Sciatic nerve (tissue), 2 donors: Measurements from ENCODE around the gene CDCA4. TPM values are rescaled to one million over a fixed set of nuclear protein-coding genes. Genes with fewer than 3 reads are reported as not detected.

ENCODE experiments used
- ATAC-seq: fragments of 200-7000 bp; cut with Tn5 transposase; one replicate; pipeline ENCODE4 v1.9.1; 2020; ENCODE audit warnings: mild to moderate bottlenecking, moderate library complexity
- DNase-seq: peaks from one replicate; pipeline ENCODE4 v3.0.0-alpha.2; 2020; ENCODE audit warnings: low spot score
- intact Hi-C: fragments of 100-400 bp; cut with DNase I; formaldehyde crosslinking; loops from one replicate; pipeline ENCODE4 v1.14.2; 2022
- total RNA-seq: library from RNA; stranded (reverse); fragmentation: NEBNext Ultra II Directional; extraction: Animal tissue kit (Norgen Biotek cat#: 25700); gene quantifications from one replicate; pipeline ENCODE4 v1.2.1, GENCODE V29; 2021
- donor health status: DM: no; HTN: no; CAD: no.
- donor health status: DM: no; HTN: no; CAD: no.

The CDCA4 gene
- total RNA-seq, 1 donor from 2014 or later, result 5.5 TPM

DNA sequence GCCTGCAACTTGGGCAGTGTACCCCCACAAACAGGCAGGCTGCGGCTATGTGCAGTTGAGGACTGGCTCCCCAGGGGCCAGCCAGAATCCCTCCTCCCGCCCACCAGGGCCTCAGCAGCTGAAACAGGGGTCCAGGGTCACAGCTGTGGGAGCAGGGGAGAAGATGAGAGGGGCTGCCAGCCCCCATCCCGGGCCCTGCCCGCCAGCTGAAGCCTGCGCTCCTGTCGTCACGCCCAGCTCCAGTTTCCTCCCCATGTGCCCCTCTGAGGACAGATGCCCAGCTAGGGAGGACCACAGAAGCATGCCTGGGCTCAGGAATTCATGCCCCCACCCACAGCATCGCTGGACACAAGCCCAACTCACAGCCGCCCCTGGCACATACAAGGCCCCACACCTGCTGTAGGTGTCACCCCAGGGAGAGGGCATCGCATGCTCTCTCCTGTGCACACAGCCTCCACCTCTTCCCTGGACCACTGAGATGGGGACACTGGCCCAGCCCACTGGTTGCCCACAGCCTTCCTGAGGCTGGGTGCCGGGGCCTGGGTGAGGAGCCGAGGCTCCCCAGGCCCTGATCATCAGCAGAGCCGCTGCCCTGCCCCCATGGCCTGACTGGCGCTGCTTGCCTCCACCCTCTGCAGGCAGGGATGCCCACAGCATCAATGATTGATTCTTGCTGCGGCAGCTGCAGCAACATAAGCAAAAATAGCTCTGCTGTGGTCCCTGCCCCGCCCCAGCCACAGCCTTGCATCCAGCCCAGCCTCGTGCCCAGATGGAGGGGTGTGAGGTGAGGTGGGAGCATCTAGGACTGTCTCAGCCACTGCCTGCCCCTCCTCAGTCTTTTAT, 39.0 kb downstream of the CDCA4 start:
- ATAC-seq, result no peak
- intact Hi-C loops, result loop anchor here (10.0 kb wide), 1 partner anchor 103 kb away; no protein-coding TSS in a partner anchor
- no peak for DNase-seq

DNA sequence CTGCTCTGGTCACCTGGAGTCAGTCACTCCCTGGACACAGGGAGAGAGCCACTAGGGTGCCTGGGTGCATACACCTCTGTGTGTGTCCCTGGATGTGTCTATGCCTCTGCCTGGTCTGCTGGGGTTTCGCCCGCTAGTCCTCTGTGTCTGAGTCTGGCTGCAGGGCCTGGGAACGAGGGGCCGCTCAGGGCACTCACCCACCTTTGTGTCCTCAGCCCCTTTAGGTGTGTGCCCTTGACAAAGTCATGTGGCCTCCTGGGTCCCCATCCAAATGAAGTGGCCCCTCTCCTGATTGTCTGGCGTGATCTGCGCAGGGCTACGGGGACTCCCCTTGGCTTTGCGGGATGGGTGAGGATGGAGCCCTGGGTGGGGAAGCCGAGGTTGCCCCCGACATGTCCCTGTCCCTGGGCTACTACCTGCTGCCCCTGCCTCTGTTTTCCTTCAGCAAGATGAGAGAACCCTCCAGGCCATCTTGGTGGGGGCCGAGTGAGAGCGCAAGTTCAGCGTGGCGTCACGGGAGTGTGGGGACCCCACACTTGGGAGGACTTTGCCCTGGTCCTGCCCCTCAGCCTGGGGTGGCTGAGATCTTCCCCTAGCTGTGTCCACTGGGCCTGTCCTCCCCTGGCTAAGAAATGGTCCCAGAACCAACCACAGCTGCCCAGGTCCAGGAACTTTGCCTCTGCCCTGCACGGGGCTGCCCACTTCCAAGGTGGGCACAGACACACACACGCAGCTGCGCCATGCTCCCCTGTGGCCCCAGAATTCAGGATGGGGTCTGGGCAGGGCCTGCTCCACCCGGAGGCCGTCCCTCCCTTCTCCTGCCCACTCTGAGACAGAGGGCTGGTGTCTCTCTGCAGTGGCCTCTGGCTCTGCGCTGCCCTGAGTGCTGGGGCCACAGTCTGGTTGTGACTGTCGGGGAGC, 40.0 kb downstream of the CDCA4 start:
- intact Hi-C loops, result loop anchor here (10.0 kb wide), 1 partner anchor 104 kb away; no protein-coding TSS in a partner anchor
- DNase-seq (peak; percentile 56), ATAC-seq (no peak)

- intact Hi-C loops, result loop anchor here (2.0 to 10.0 kb wide), 2 partner anchors 41 to 105 kb away; partner anchors contain the start of gene CDCA4
- no peak for ATAC-seq
- DNase-seq, result peak; percentile 59
Observed at GRCh38 chr14:104979758-104980610, 40.9 kb downstream of the CDCA4 start.

- intact Hi-C loops, result loop anchor here (2.0 kb wide), 1 partner anchor 42 kb away; the partner anchor contains the start of gene CDCA4
- DNase-seq, result no peak
Observed at GRCh38 chr14:104978746-104979691, 41.9 kb downstream of the CDCA4 start.

DNA sequence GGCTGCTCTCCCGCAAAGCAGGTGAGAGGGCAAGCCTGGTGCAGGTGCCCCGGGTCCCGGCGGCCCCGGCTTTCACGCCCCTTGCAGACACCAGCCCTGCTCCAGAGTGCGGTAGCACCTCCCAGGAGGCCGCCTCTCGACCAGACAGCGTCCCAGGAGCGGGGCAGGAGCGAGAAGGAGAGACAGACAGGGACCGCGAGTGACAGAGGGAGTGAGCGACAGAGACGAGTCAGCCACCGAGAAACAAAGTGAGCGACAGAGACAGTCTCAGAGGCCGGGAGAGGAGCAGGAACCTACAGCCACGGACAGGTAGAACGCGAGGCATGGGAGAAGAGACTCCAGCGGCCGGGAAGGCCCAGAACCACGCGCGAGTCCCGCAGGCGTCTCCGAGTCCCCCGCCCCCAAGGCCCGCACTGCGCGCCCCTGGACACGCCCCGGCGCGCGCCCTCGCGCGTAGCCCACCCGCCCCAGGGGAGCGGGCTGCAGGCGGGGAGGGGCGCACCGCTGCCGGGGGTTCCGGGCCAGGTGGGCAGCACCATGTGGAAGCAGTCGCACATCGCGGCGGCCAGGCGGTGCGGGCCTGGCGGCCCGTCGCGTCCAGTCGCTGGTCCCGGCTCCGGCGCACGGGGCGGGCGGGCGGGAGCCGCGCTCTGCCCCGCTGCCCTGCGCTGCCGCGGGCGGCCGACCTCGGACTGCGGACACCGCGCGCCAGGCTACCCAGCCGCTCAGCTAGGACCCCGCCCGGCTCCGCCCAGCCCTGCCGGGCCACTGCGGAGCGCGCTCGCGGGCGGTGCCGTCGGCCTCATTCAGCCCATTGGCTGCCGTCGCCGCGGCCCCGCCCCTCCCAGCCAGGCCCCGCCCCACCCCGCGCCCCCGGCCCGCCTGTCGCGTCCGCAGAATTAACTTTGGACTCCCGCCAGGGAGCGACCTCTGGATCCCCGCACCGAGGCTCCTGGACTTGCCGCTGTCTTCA, 42.9 kb downstream of the CDCA4 start, which contains the start of gene AHNAK2:
TSS of gene AHNAK2 (minus strand) at position 694 of the 973 bp plus-strand sequence. CDS start at position 557, 137 bp downstream.
- ATAC-seq (peak; percentile 49), DNase-seq (peak; percentile 75)
- intact Hi-C loops, result loop anchor here (2.0 kb wide), 1 partner anchor 43 kb away; the partner anchor contains the start of gene CDCA4

More at GRCh38 chr14:104978746-104979691, 41.9 kb downstream of the CDCA4 start:
- no peak for ATAC-seq

GRCh38 chr14:104977008-104977680, 43.7 kb downstream of the CDCA4 start:
- ATAC-seq, result no peak
- no peak for DNase-seq
- intact Hi-C loops, result no loop called here

GRCh38 chr14:104976198-104977007, 44.5 kb downstream of the CDCA4 start:
- ATAC-seq (peak; percentile 44), DNase-seq (peak; percentile 88)

GRCh38 chr14:104975481-104976197, 45.2 kb downstream of the CDCA4 start:
- no peak for ATAC-seq
- DNase-seq, result no peak
- intact Hi-C loops, result no loop called here

More at GRCh38 chr14:104976198-104977007, 44.5 kb downstream of the CDCA4 start:
- intact Hi-C loops, result no loop called here

GRCh38 chr14:104974665-104975390, 46.1 kb downstream of the CDCA4 start:
- intact Hi-C loops, result no loop called here

DNA sequence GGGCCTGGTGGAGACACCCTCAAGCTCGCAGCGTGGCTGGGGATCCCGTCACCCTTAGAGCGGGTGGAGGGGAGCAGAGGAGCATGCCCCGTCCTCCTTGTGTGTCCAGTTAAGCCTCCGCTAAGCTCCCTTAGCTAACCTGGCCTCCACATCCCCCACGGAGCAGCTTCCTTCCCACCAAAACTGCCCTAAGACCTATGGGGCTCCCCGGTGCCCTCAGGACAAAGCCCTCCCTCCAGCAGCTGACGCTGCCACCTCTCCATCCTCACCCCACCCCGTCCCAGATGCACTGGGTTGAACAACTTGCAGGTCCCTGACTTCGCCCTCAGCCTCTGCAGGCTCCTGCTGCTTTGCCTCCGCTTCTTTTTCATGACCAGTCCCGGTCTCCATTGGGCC, 46.7 kb downstream of the CDCA4 start:
- no peak for ATAC-seq
- intact Hi-C loops, result no loop called here
- no peak for DNase-seq

More at GRCh38 chr14:104974665-104975390, 46.1 kb downstream of the CDCA4 start:
- no peak for DNase-seq
- ATAC-seq, result no peak

DNA sequence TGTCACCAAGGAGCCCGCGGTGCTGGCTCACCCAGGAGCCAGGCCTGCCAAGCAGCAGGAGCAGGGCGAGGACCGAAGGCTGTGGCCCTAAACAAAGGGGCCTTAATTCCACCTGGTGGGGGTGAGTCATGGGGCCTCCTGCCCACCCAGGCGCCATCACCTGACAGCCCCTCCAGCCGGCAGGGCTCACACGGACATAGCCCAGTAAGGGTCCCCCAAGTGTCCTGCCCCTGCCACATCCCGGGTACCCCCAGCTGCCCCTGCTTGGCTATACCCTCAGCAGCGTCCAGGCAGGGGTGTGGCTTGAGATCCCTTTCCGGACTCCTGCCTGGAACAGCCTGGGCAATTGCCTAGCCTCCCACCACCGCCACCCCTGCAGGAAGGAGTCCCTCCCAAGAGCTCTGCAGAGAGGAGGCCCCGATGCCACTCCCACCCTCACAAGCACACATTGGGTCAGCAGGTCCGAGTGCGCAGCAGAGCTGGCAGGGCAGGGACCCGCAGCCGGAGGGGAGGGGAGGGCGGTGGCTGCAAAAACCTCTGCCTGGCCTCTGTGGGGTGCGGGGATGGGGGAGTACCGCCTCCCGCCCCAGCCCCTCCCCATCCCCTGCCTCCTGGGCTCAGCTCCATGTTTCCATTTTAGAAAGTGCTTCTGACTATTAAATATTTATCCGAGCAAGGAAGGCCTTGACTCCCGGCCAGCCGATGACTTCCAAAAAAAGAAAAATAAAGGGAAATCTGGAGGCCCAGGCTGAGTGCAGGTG, 47.3 kb downstream of the CDCA4 start:
- ATAC-seq (peak; percentile 43), DNase-seq (no peak)
- intact Hi-C loops, result no loop called here

DNA sequence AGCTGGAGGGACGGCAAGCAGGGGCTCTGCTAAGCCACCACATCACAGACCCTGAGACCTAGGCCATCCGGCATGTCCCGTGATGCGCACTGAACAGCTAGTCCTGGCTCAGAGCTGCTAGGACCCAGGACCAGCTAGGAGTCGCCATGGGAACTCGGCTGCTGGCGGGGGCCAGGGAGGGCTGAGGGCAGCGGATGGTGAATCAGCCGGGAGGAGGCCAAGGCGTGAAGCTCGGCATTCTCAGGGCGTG, 47.8 kb downstream of the CDCA4 start:
- ATAC-seq (peak; percentile 67), DNase-seq (peak; percentile 82)
- intact Hi-C loops, result no loop called here
